AG09309 (cell line): ENCODE data around the gene ACADM.

Experiments
- DNase-seq: peaks from one replicate; pipeline ENCODE4 v3.0.0-alpha.2; 2010; ENCODE audit warnings: low read depth
- H3K4me3 ChIP-seq: 2 replicates; pipeline ENCODE4 v1.5.1; 2011; ENCODE audit warnings: mild to moderate bottlenecking, low read depth, low read length, moderate library complexity; ENCODE audit not compliant: control insufficient read depth
- TF ChIP-seq, protein P1 (sequence below): IDR thresholded peaks from 2 replicates; pipeline ENCODE4 v1.5.1; 2011; ENCODE audit warnings: mild to moderate bottlenecking, low read depth, low read length, inconsistent platforms; ENCODE audit not compliant: insufficient read depth, control insufficient read depth; ENCODE audit errors: missing control alignments

ACADM gene

DNA sequence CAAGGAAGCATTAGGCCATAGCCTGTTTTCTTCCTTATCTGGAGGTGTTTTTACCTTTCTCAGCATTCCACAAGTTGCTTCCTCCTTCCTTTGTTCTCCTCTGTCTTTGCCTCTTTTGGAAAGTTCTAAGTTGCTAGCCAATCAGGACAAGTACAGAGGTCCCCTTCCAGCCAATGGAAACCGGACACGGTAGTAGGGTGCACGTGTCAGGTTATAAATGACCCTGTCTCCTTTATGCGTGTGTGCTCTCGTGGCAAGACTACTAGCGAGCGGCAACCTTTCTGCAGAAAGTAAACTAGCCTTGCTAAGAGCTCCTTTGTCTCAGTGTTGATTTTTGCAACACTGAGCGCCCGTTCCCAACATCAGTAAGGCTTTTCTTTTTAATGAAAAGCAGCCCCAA is 1.5 kb upstream of the ACADM start:
- TF ChIP-seq, protein P1, sequence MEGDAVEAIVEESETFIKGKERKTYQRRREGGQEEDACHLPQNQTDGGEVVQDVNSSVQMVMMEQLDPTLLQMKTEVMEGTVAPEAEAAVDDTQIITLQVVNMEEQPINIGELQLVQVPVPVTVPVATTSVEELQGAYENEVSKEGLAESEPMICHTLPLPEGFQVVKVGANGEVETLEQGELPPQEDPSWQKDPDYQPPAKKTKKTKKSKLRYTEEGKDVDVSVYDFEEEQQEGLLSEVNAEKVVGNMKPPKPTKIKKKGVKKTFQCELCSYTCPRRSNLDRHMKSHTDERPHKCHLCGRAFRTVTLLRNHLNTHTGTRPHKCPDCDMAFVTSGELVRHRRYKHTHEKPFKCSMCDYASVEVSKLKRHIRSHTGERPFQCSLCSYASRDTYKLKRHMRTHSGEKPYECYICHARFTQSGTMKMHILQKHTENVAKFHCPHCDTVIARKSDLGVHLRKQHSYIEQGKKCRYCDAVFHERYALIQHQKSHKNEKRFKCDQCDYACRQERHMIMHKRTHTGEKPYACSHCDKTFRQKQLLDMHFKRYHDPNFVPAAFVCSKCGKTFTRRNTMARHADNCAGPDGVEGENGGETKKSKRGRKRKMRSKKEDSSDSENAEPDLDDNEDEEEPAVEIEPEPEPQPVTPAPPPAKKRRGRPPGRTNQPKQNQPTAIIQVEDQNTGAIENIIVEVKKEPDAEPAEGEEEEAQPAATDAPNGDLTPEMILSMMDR: no peak
- H3K4me3 ChIP-seq: no peak overlapping the region
- DNase-seq: no peak

DNA sequence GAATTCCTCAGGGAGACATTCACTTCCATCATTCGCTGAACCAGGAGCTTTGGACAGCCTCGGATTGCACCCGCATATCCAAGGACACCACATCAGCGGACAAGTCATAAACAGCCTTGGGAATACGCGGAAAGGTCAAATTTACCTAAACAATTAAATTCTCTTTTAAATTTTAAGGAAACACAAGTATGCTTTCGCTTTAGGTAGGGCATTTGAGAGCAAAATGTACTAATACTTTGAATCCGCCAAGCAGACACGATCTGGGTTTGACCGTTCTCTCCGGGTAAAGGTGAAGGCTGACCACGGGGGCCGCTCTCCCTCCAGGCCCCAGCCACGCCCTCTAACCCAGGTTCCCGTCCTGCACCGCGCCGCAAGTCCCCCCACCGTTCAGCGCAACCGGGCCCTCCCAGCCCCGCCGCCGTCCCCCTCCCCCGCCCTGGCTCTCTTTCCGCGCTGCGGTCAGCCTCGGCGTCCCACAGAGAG is 479 bp upstream of the ACADM start:
- no peak for DNase-seq
- H3K4me3 ChIP-seq: peak overlapping the region; percentile 95
- TF ChIP-seq, protein P1: no peak

DNA sequence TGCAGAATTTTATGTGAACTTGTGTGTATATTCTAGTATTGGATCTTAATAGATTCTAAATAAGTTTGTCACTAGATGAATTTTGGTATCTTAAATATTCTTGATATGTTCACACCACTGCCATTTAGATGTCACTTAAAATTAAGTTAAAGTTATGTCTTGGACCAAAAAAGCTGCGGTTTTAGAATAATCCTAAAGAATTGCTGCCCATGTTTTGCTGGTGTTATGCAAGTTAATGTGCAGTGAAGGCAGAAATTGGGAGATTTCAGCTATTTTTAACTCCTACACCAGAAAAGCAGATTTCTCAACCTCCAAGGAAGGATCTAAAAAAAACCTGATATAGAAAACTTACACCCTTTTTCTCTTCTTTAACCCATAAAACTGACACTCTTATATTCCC is 757 bp downstream of the ACADM start:
- DNase-seq: no peak
- H3K4me3 ChIP-seq: peak overlapping the region; percentile 95
- TF ChIP-seq, protein P1: no peak

DNA sequence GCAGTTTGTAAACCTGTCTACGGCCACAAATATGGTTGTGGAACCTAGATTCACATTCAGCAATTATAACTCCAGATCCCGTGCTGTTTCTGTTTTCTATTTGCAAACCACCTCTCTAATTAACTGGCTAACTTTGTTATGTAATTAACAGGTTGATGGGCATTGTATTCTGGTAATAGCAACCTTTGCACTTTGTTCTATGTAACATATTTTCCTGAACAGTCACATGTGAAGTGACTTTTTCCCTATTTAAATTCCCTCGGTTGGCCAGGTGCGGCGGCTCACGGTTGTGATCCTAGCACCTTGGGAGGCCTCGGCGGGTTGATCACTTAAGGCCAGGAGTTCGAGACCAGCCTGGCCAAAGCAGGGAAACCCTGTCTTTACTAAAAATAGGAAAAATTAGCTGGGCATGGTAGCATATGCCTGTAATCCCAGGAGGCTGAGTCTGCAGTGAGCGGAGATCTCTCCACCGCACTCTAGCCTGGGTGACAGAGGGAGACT is 1.4 kb downstream of the ACADM start:
- peak overlapping the region; percentile 95 for H3K4me3 ChIP-seq

DNA sequence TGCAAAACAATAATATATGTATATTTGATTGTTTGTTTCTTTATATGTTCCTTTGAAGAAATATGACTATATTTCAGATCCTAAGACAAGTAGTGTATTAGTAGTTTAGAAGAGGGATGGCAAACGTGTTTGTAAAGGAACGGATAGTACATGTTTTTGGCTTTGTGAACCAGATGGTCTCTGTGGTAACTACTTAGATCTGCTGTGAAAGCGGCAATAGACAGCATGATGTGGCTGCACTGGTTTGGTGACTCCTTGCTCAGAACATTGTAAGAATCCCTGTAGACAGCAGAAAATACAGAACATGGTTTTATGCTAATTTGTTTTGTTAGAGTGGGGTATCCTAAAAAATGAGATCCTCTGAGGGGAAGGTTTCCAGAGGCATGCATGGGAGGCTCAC is 3.1 kb downstream of the ACADM start:
- TF ChIP-seq, protein P1: no peak
- no peak overlapping the region for H3K4me3 ChIP-seq
- no peak for DNase-seq

More for the DNA sequence above, 1.4 kb downstream of the ACADM start:
- no peak for DNase-seq
- TF ChIP-seq, protein P1: no peak

DNA sequence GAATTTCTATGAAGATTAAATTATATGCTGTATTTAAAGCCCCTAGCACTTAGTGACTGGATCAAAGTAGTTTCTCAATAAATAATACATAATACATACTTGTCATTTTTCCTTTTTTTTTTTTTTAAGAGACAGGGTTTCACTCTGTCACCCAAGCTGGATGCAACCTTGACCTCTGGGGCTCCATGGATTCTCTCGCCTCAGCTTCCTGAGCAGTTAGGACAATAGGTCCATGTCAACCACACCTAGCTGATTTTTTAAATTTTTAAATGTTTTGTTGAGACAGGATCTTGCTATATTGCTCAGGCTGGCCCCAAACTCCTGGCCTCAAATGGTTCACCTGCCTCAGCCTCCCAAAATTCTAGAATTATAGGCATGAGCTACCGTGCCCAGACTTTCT is 5.9 kb downstream of the ACADM start:
- no peak overlapping the region for H3K4me3 ChIP-seq
- no peak for DNase-seq
- TF ChIP-seq, protein P1: no peak

DNA sequence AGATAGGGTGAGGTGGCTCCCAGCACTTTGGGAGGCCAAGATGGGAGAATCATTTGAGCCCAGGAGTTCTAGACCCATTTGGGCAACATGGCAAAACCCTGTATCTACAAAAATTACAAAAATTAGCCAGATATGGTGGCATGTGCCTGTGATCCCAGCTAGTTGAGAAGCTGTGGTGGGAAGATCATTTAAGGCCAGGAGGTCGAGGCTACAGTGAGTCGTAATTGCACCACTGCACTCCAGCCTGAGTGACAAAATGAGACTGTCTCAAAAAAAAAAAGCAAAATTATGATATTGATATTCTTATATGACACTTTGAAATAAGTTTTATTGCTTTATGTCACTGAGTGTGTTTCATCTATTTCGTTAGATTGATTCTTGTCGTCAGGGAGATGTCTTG is 7.4 kb downstream of the ACADM start:
- no peak overlapping the region for H3K4me3 ChIP-seq
- TF ChIP-seq, protein P1: no peak
- DNase-seq: no peak
